ENCODE measurements around the gene POLA2. TPM values are rescaled to one million over a fixed set of nuclear protein-coding genes. Genes with fewer than 3 reads are reported as not detected.

Gene POLA2
- total and polyA plus RNA-seq, 9 of the 15 experiments (the other 6 are each of a cell fraction or from before 2014, with no cell fraction given), result 2.7 to 134 (median 44.4) TPM

- peak overlapping the region; percentile 86 for H3K4me2 ChIP-seq (ENCODE audit: insufficient read depth, low read length)
- BruUV-seq (replicated peaks), result TSS peak; percentile 86
- peak overlapping the region; percentile 65 for H3K4me3 ChIP-seq
- H3K9me1 ChIP-seq (ENCODE audit: control insufficient read depth, insufficient read depth, low read length), result no peaks in the 10 kb centered on the region
- peaks cover 33% of the 10 kb centered on the region for H3K36me3 ChIP-seq (ENCODE audit: control insufficient read depth, insufficient read depth, low read length)
- H3K4me1 ChIP-seq (replicated peaks in 1 of 2; ENCODE audit: control insufficient read depth in 2 of 2, insufficient read depth in 2 of 2, low read length in 2 of 2), result peaks cover 9 to 23% of the 10 kb centered on the region in 2 experiments; a peak in 4 of 5 replicates
- POLR2A ChIA-PET, result interaction anchor here (0.6 to 2.3 kb wide), 17 partner anchors 9 to 238 kb away, joined by 3 to 30 read pairs (median 4); partner anchors contain the start of genes CDC42EP2, DPF2, FAU and MALAT1
- H3K9ac ChIP-seq (ENCODE audit: insufficient read depth in 1 of 2, low read depth in 2 of 2, low read length in 2 of 2), result peak overlapping the region; percentile 93 to 98
- no peaks in the 10 kb centered on the region for H3K27me3 ChIP-seq (ENCODE audit: control insufficient read depth in 2 of 2, insufficient read depth in 2 of 2, low read length in 2 of 2)
- no peak overlapping the region for H2AFZ ChIP-seq (ENCODE audit: low read depth, low read length)
- in situ Hi-C loops (cut with MboI) (no loop called here), intact Hi-C loops (cut with micrococcal nuclease) (no loop called here)
- 4% methylated on average over 6 of the region's 6 CpGs for WGBS (ENCODE audit: insufficient coverage, low coverage, missing lambda C conversion rate)
- H3K9me3 ChIP-seq (replicated peaks; ENCODE audit: control insufficient read depth, insufficient read depth, low read depth, low read length), result no peaks in the 10 kb centered on the region
- FAIRE-seq (no peak), ATAC-seq (peak; percentile 43), DNase-seq (ENCODE audit: extremely low read depth in 1 of 4, low spot score in 3 of 4) (peak; percentile 22 to 44 (median 29))
- peak overlapping the region; percentile 83 for H3K27ac ChIP-seq (ENCODE audit: extremely low read depth, low read depth, low read length)
- H4K20me1 ChIP-seq (replicated peaks; ENCODE audit: control insufficient read depth, insufficient read depth, low read length), result peaks cover 5% of the 10 kb centered on the region; the same call in 1 of the 2 replicates
- CTCF ChIA-PET (ENCODE audit: low intra/inter-chr PET ratio), result interaction anchor here (0.5 kb wide), 1 partner anchor 415 kb away, joined by 3 read pairs; no protein-coding TSS in a partner anchor
- H3K79me2 ChIP-seq (ENCODE audit: control insufficient read depth, insufficient read depth, low read length), result peaks cover 48% of the 10 kb centered on the region
- TF ChIP-seq SMAD4 (CRISPR knock-in tag; conservative IDR thresholded peaks at IDR 0.05), result no peak
- no peak for TF ChIP-seq ZNF561 (CRISPR knock-in tag; conservative IDR thresholded peaks at IDR 0.05)
- no peak for TF ChIP-seq ZNF589 (CRISPR knock-in tag; IDR thresholded peaks at IDR 0.05; ENCODE audit: low read depth)
- no peak for TF ChIP-seq ARID4B (CRISPR knock-in tag; IDR thresholded peaks at IDR 0.05)
- TF ChIP-seq E2F6 (IDR thresholded peaks at IDR 0.05; ENCODE audit: borderline replicate concordance in 1 of 2, extremely low read depth in 1 of 2, insufficient read depth in 1 of 2, insufficient read length in 1 of 2, low read depth in 1 of 2, low read length in 1 of 2, poor library complexity in 1 of 2, severe bottlenecking in 1 of 2), result peak in 1 of 2 experiments; percentile 17
- 0 out of 2 replicates have a peak, but pooled peaks have one; percentile 21 for TF ChIP-seq MTA3 (IDR thresholded peaks at IDR 0.05; ENCODE audit: borderline replicate concordance)
Measured at GRCh38 chr11:65262776-65263175, 1.0 kb downstream of the POLA2 start.
